Fibroblast of pulmonary artery (primary cell): ENCODE data around the gene DRAXIN.
A peak's percentile ranks its signal among the peaks of the same experiment; 100 is the strongest.

Experiments used
- DNase-seq: peaks from one replicate; pipeline ENCODE4 v3.0.0-alpha.2; 2010; ENCODE audit warnings: low read depth
- H3K4me3 ChIP-seq: replicated peaks from 2 replicates; pipeline ENCODE4 v1.5.1; 2011; ENCODE audit warnings: low read depth, mild to moderate bottlenecking, control low read depth, low read length, moderate library complexity
- TF ChIP-seq, protein P1 (sequence below): IDR thresholded peaks from 2 replicates; pipeline ENCODE4 v1.5.1; 2011; ENCODE audit warnings: mild to moderate bottlenecking, control low read depth, low read length, inconsistent platforms; ENCODE audit errors: missing control alignments

DRAXIN gene

DNA sequence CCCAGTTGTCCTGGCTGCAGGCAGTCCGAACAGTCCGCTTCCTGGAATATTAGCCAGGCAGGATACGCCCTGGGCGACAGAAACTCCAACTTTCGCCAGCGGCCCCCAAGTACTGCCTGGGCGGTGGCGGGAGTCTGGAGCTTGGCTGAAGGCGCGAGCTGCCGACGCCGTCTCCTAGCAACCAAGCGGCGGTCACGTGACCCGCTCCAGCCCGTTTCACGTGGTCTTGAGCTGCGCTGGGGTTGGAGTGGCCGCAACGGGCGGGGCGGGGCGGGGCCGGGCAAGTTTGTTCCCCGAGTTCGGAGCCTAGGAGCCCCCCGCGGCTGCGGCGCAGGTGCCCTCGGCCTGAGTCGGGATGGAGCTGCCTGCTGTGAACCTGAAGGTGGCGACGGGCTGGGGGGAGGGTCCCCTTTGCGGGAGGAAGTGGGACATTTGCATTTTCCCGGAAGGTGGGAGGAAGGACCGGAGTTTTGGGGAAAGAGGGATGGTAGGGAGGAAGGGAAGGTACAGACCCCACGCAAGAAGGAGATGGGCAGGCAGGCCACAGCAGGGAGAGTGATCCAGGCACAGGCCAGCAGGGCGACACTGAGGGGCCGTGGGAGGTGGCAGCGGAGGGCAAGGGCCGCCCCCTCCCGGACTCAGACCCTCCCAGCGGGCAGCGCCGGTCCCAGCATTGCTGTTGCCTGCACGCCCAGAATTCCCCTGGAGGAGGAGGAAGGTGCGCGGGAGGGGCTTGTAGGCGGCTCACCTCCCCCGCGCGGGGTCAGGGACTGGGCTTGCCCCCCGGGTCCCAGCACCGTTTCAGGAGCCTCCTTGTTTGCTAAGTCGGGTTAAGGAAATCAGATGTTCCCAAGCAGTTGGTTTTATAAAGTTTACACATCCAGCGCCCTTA lies 44.6 kb downstream of the DRAXIN start, which contains the start of gene AGTRAP:
AGTRAP (plus strand) TSS at position 283 of the 892 bp plus-strand sequence; CDS start at position 356, 73 bp downstream.
- peak; percentile 94 for DNase-seq
- TF ChIP-seq, protein P1, sequence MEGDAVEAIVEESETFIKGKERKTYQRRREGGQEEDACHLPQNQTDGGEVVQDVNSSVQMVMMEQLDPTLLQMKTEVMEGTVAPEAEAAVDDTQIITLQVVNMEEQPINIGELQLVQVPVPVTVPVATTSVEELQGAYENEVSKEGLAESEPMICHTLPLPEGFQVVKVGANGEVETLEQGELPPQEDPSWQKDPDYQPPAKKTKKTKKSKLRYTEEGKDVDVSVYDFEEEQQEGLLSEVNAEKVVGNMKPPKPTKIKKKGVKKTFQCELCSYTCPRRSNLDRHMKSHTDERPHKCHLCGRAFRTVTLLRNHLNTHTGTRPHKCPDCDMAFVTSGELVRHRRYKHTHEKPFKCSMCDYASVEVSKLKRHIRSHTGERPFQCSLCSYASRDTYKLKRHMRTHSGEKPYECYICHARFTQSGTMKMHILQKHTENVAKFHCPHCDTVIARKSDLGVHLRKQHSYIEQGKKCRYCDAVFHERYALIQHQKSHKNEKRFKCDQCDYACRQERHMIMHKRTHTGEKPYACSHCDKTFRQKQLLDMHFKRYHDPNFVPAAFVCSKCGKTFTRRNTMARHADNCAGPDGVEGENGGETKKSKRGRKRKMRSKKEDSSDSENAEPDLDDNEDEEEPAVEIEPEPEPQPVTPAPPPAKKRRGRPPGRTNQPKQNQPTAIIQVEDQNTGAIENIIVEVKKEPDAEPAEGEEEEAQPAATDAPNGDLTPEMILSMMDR, result no peak
- H3K4me3 ChIP-seq, result peak within 1 kb of the TSS; percentile 98

DNA sequence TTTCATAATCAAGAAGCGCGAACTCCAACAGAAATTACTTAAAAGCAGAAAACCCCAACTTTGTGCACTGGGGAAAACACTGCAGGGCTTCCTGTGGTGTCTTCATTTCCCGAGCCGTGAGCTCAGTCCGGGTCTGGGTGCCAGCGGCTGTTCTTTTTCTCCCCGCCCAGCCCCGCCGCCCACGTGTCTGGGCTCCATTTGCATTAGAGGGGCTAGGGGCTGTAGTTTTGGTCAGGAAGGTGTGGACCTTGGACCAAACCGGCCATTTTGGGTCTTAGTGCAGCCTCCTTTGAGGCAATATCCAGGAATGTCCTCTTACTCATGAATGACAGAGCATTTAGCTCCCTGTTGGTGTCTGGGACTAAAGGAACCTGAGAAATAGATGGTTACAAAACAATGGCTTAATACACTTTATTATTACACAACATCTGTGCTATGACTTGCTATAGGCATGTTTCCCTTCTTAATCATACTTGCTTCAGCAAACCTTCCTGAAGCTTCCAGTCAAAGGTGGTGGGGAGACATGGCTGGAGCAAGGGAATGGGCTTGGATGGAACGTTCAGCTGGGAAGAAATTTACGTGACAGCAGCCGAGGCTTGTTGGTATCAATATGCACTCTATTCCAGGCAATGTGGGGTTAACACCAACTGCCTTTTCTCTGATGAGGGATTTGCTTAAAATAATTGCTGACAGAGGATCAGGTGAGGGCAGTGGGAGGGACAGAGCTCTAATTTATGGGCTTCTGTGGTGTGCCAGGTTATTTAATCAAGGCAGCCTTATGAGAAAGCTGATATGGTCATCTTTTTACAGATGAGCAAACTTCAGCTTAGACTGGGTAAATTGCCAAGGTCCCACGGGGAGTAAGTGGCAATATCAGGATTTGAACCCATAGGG lies 45.5 kb downstream of the DRAXIN start:
- H3K4me3 ChIP-seq, result peak overlapping the region; percentile 98
- TF ChIP-seq, protein P1, result no peak
- DNase-seq, result peak; percentile 94

DNA sequence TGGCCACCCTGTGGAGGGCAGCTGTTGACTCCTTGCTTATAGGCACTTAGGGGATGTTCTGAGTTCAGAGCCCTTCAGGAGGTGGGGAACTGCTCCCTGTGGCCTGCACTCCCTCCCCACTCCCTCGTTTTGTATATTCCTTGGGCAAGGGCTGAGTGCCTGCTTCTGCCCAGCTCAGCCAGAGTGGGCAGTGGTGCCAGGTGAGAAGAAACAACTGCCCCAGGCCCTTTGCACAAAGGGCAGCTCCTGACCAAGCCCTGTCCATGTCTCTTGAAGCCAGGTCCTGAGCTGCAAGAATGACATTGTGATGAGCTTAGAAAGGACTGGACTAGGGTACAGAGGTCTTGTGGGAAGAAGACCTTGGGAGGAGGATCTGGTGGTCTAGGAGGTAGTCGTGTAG lies 46.6 kb downstream of the DRAXIN start:
- TF ChIP-seq, protein P1, result no peak
- H3K4me3 ChIP-seq, result no peak overlapping the region
- DNase-seq, result no peak

DNA sequence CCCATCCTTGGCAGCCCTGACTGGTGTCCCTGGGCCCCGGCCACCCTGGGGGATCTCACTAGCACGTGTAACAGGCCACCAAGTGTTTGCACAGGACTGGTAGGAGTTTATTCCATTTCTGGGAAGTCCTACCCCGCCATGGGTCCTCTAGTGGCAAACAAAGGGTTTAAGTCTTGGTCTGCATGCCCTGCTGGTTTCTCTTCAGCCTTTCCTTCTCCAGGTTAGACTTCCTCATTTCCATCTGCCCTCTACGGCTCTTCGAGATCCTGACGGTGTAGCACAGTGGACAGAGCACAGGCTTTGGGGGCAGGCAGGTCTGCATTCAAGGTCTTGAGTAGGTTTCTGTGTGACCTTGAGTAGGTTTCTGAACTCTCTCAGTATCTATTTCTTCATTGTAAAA lies 47.3 kb downstream of the DRAXIN start:
- H3K4me3 ChIP-seq, result no peak overlapping the region
- no peak for DNase-seq
- TF ChIP-seq, protein P1, result no peak

DNA sequence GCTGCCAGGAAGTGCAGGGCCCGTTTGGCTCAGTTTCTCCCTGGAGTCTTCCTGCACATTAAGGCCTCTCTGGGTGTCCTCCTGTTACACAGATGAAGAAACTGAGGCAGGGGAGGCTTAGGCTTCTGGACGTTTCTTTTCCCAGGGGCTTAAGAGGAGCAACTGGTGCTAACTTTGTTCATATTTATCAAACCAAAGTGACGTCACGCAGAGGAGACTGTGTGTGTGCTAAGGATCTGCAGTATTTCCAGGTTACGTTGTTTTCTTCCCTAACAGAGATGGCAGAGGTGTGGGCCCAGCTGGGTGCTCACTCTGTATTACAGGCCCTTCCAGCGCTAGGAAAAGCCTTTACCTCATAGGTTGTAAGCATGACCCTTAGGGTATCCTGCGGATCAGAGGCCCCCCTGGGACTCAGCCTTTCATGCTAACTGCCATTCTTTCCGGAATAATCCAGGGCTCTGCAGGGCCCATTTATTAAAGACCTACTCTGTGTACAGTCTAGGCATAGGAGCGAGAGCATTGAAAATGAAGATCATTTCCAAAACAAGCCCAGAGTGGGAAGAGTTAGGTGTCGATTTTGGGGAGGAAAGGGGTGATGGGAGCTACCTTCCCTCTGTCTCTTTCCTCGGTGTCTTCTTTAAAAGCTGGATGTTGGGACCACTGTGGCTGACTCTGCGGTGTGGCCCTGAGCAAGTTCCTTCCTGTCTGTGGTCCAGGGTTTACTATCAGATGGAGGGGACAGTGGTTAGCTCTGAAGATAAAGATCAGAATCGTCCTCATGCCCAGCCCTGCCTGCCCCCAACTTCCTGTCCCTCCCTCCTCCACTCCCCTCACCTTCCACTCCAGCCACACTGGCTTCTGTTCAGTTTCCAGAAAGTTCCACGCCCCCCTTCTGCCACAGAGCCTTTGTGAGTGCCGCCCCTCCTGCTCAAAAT lies 49.0 kb downstream of the DRAXIN start:
- H3K4me3 ChIP-seq, result no peak overlapping the region
- DNase-seq, result no peak
- TF ChIP-seq, protein P1, result no peak

DNA sequence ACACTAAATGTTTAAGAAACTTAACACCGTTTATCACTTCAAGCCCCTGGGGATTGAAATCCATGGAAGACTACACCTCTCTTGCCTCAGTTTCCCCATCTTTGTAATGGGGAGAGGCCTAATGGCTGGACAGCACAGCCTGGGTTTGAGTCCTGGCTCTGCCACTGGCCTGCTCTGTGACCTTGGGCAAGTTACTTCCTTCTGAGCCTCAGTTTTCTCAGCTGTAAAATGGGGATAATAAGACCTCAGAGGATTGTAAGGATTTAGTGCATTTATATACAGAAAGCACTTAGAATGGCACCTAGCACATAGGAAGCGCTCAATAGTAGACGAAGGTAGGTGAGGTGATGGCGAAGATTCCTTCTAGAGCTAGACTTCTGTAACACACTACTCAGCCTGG lies 50.0 kb downstream of the DRAXIN start:
- TF ChIP-seq, protein P1, result no peak
- DNase-seq, result no peak
- H3K4me3 ChIP-seq, result no peak overlapping the region
